Activated CD4-positive, alpha-beta T cell treated with anti-CD3 and anti-CD28 coated beads, Interleukin-2, amount 10 ng/mL, durations not matched to agents 7 days and 5 days (primary cell): ENCODE measurements around the gene UBE2E3. TPM values are rescaled to one million over a fixed set of nuclear protein-coding genes. Genes with fewer than 3 reads are reported as not detected.
A peak's percentile ranks its signal among the peaks of the same experiment; 100 is the strongest.

Experiments
- CTCF ChIA-PET: fragments of 350-600 bp; sonication (Branson Sonifier 250); formaldehyde crosslinking; loops from one replicate; lab custom pipeline; 2021; ENCODE audit warnings: antibody characterized with exemption; lab: Charles Lee
- POLR2A ChIA-PET: fragments of 350-600 bp; sonication (Branson Sonifier 250); formaldehyde crosslinking; loops from one replicate; lab custom pipeline; 2021; ENCODE audit warnings: antibody characterized with exemption; lab: Charles Lee
- DNase-seq: peaks from one replicate; pipeline ENCODE4 v3.0.0-alpha.2; 2020
- H3K27ac Mint-ChIP-seq: one replicate; pipeline ENCODE4 v1.8.0; 2021; ENCODE audit warnings: mild to moderate bottlenecking, moderate library complexity, mixed read lengths
- H3K27me3 Mint-ChIP-seq: one replicate; pipeline ENCODE4 v1.8.0; 2021; ENCODE audit warnings: mixed read lengths
- H3K36me3 Mint-ChIP-seq: one replicate; pipeline ENCODE4 v1.8.0; 2021; ENCODE audit warnings: low read depth, mixed read lengths
- H3K4me1 Mint-ChIP-seq: one replicate; pipeline ENCODE4 v1.8.0; 2021; ENCODE audit warnings: mixed read lengths
- H3K4me3 Mint-ChIP-seq: one replicate; pipeline ENCODE4 v1.8.0; 2021; ENCODE audit warnings: mild to moderate bottlenecking, moderate library complexity, mixed read lengths
- H3K9me3 Mint-ChIP-seq: one replicate; pipeline ENCODE4 v1.8.0; 2021; ENCODE audit warnings: mixed read lengths
- total RNA-seq, 2 experiments: library from RNA; stranded (reverse); gene quantifications; one replicate each; pipeline ENCODE4 v1.2.3, GENCODE V29; 2021

UBE2E3 gene
- total RNA-seq, 2 experiments from 2014 or later, result 33.3 to 41.7 TPM

- DNase-seq, result peak; percentile 41
- POLR2A ChIA-PET, result no interaction called here
- no peaks in the 10 kb centered on the region for H3K9me3 Mint-ChIP-seq
- peaks cover 9% of the 10 kb centered on the region for H3K27me3 Mint-ChIP-seq
- H3K4me1 Mint-ChIP-seq, result peaks cover 36% of the 10 kb centered on the region
- H3K36me3 Mint-ChIP-seq, result peaks cover 15% of the 10 kb centered on the region
- CTCF ChIA-PET, result no interaction called here
- no peak overlapping the region for H3K4me3 Mint-ChIP-seq
- no peak overlapping the region for H3K27ac Mint-ChIP-seq
Observed at GRCh38 chr2:180983468-180984242, 3.2 kb downstream of the UBE2E3 start.

- H3K27ac Mint-ChIP-seq, result no peak overlapping the region
- ChIA-PET POLR2A (no interaction called here), CTCF (no interaction called here)
- DNase-seq, result no peak
- peaks cover 30% of the 10 kb centered on the region for H3K4me1 Mint-ChIP-seq
- H3K4me3 Mint-ChIP-seq, result no peak overlapping the region
- H3K9me3 Mint-ChIP-seq, result no peaks in the 10 kb centered on the region
- H3K36me3 Mint-ChIP-seq, result peaks cover 22% of the 10 kb centered on the region
- H3K27me3 Mint-ChIP-seq, result no peaks in the 10 kb centered on the region
Observed at GRCh38 chr2:180985771-180986395, 5.5 kb downstream of the UBE2E3 start.

GRCh38 chr2:180987146-180987545, 6.7 kb downstream of the UBE2E3 start:
- CTCF ChIA-PET, result no interaction called here
- DNase-seq, result no peak
- no peaks in the 10 kb centered on the region for H3K27me3 Mint-ChIP-seq
- peaks cover 26% of the 10 kb centered on the region for H3K36me3 Mint-ChIP-seq
- POLR2A ChIA-PET, result no interaction called here
- no peak overlapping the region for H3K4me3 Mint-ChIP-seq
- no peak overlapping the region for H3K27ac Mint-ChIP-seq
- peaks cover 31% of the 10 kb centered on the region for H3K4me1 Mint-ChIP-seq
- H3K9me3 Mint-ChIP-seq, result no peaks in the 10 kb centered on the region

DNA sequence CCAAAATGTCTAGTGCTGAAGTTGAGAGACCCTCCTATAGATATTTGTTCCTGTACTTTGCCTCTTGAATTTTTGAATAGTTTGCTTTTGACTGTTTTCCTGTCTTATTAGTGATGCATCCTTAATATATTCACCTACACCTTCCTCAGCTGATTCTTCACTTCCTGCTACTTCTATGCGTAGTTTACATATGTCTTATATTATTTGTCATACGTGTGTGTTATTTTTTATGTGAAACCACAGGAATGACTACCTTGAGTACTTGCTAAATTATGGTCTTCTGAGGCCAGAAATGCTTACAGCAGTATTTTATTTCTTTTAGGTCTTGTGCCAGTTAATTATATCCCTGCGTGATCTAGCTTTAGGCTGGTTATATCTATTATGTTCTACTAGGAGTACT, 9.9 kb downstream of the UBE2E3 start:
- ChIA-PET POLR2A (no interaction called here), CTCF (interaction anchor here (0.6 to 3.9 kb wide), 2 partner anchors 10 to 69 kb away, joined by 5 to 28 read pairs; partner anchors contain the start of gene UBE2E3)
- Mint-ChIP-seq H3K36me3 (peaks cover 24% of the 10 kb centered on the region), H3K4me1 (peaks cover 10% of the 10 kb centered on the region), H3K27me3 (no peaks in the 10 kb centered on the region), H3K9me3 (no peaks in the 10 kb centered on the region), H3K27ac (no peak overlapping the region), H3K4me3 (no peak overlapping the region)
- DNase-seq, result no peak

- Mint-ChIP-seq H3K36me3 (peaks cover 24% of the 10 kb centered on the region), H3K4me1 (peaks cover 10% of the 10 kb centered on the region), H3K27me3 (no peaks in the 10 kb centered on the region), H3K9me3 (no peaks in the 10 kb centered on the region), H3K27ac (no peak overlapping the region), H3K4me3 (no peak overlapping the region)
- POLR2A ChIA-PET, result no interaction called here
- no peak for DNase-seq
- CTCF ChIA-PET, result interaction anchor here (0.6 to 3.9 kb wide), 3 partner anchors 10 to 69 kb away, joined by 3 to 28 read pairs (median 5); partner anchors contain the start of gene UBE2E3
Observed at GRCh38 chr2:180990794-180991193, 10.4 kb downstream of the UBE2E3 start.

- CTCF ChIA-PET, result interaction anchor here (1.3 to 3.9 kb wide), 2 partner anchors 11 to 14 kb away, joined by 3 to 28 read pairs; partner anchors contain the start of gene UBE2E3
- H3K4me1 Mint-ChIP-seq, result peaks cover 9% of the 10 kb centered on the region
Observed at GRCh38 chr2:180991361-180991760, 11.0 kb downstream of the UBE2E3 start.

DNA sequence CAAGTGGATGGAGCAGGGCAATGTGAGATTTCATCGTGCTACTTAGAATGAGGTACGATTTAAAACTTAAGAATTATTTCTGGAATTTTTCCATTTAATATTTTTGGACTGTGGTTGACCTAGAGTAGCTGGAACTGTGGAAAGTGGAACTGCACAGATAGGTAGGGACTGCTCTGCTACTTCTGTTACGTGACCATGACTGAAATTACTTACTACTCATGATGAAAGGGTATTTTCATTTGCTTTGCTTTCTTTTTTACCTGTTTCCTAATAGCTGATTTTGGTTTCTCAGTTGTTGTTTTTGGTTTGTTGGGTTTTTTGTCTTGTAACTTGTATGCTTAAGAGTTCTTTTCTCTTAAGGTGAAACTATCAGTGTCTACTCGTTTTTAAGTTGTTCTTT, 11.4 kb downstream of the UBE2E3 start:
- Mint-ChIP-seq H3K27ac (no peak overlapping the region), H3K9me3 (no peaks in the 10 kb centered on the region), H3K27me3 (no peaks in the 10 kb centered on the region), H3K4me1 (peaks cover 12% of the 10 kb centered on the region), H3K36me3 (peaks cover 20% of the 10 kb centered on the region), H3K4me3 (no peak overlapping the region)
- ChIA-PET CTCF (interaction anchor here (1.3 to 3.9 kb wide), 2 partner anchors 11 to 14 kb away, joined by 3 to 28 read pairs; partner anchors contain the start of gene UBE2E3), POLR2A (no interaction called here)
- no peak for DNase-seq

More at GRCh38 chr2:180991361-180991760, 11.0 kb downstream of the UBE2E3 start:
- DNase-seq, result no peak
- Mint-ChIP-seq H3K9me3 (no peaks in the 10 kb centered on the region), H3K27ac (no peak overlapping the region), H3K36me3 (peaks cover 20% of the 10 kb centered on the region), H3K27me3 (no peaks in the 10 kb centered on the region), H3K4me3 (no peak overlapping the region)
- POLR2A ChIA-PET, result no interaction called here

- no peaks in the 10 kb centered on the region for H3K9me3 Mint-ChIP-seq
- H3K4me1 Mint-ChIP-seq, result peaks cover 15% of the 10 kb centered on the region
- POLR2A ChIA-PET, result no interaction called here
- no peak for DNase-seq
- H3K27me3 Mint-ChIP-seq, result no peaks in the 10 kb centered on the region
- peaks cover 20% of the 10 kb centered on the region for H3K36me3 Mint-ChIP-seq
- CTCF ChIA-PET, result interaction anchor here (1.0 to 3.9 kb wide), 2 partner anchors 12 to 41 kb away, joined by 3 to 28 read pairs; partner anchors contain the start of gene UBE2E3
- no peak overlapping the region for H3K4me3 Mint-ChIP-seq
- no peak overlapping the region for H3K27ac Mint-ChIP-seq
Observed at GRCh38 chr2:180992994-180993393, 12.6 kb downstream of the UBE2E3 start.

DNA sequence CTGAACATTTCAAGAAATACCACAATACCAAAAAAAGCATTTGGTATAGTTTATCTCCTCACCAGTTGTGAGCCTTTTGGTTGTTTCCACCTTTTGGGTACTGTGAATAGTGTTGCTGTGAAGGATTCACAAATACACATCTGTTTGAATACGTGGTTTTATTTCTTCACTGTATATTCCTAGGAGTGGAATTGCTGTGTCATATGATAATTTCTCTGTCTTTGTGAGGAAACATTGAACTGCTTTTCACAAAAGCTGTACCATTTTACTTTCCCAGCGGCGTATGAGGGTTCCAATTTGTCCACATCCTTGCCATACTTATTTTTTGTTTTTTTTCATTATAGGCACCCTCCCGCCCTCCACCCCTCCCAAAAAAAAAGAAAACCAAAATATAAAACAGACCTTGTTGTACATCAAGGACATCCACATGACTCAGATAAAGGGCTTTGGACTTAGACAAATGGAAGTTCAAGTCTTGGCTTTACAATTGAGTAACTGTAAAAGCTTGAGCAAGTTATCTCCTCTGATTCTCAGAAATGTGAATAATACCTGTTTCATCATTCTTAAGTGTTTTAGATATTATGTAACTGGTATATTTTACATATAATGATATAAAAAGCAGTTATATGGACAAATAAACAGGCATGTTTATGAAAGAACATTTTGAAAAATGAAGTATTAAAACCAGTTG, 19.0 kb downstream of the UBE2E3 start:
- Mint-ChIP-seq H3K36me3 (peaks cover under 1% of the 10 kb centered on the region), H3K4me3 (no peak overlapping the region), H3K27ac (no peak overlapping the region), H3K27me3 (no peaks in the 10 kb centered on the region), H3K9me3 (no peaks in the 10 kb centered on the region), H3K4me1 (peaks cover 8% of the 10 kb centered on the region)
- DNase-seq, result no peak
- CTCF ChIA-PET, result no interaction called here
- POLR2A ChIA-PET, result no interaction called here

GRCh38 chr2:181004647-181005325, 24.4 kb downstream of the UBE2E3 start:
- DNase-seq, result no peak
- Mint-ChIP-seq H3K4me1 (no peaks in the 10 kb centered on the region), H3K36me3 (no peaks in the 10 kb centered on the region), H3K4me3 (no peak overlapping the region), H3K27me3 (no peaks in the 10 kb centered on the region), H3K27ac (no peak overlapping the region), H3K9me3 (no peaks in the 10 kb centered on the region)
- CTCF ChIA-PET, result interaction anchor here (0.9 kb wide), 1 partner anchor 13 kb away, joined by 3 read pairs; no protein-coding TSS in a partner anchor
- POLR2A ChIA-PET, result no interaction called here

- Mint-ChIP-seq H3K27me3 (no peaks in the 10 kb centered on the region), H3K4me1 (no peaks in the 10 kb centered on the region), H3K4me3 (no peak overlapping the region), H3K27ac (no peak overlapping the region), H3K9me3 (no peaks in the 10 kb centered on the region), H3K36me3 (no peaks in the 10 kb centered on the region)
- ChIA-PET POLR2A (no interaction called here), CTCF (interaction anchor here (0.9 kb wide), 1 partner anchor 14 kb away, joined by 3 read pairs; no protein-coding TSS in a partner anchor)
- no peak for DNase-seq
Observed at GRCh38 chr2:181005326-181005655, 24.9 kb downstream of the UBE2E3 start.

GRCh38 chr2:181005809-181006208, 25.4 kb downstream of the UBE2E3 start:
- H3K27me3 Mint-ChIP-seq, result no peaks in the 10 kb centered on the region
- no peaks in the 10 kb centered on the region for H3K4me1 Mint-ChIP-seq
- H3K27ac Mint-ChIP-seq, result no peak overlapping the region
- DNase-seq, result no peak
- ChIA-PET CTCF (interaction anchor here (0.9 kb wide), 1 partner anchor 14 kb away, joined by 3 read pairs; no protein-coding TSS in a partner anchor), POLR2A (no interaction called here)
- H3K4me3 Mint-ChIP-seq, result no peak overlapping the region
- no peaks in the 10 kb centered on the region for H3K9me3 Mint-ChIP-seq
- H3K36me3 Mint-ChIP-seq, result no peaks in the 10 kb centered on the region
